Ureter (tissue), 1 donor: ENCODE results near the gene DPYD. TPM values are rescaled to one million over a fixed set of nuclear protein-coding genes. Genes with fewer than 3 reads are reported as not detected.

ENCODE experiments used
- DNase-seq: peaks from one replicate; pipeline ENCODE4 v3.0.0-alpha.2; 2020; ENCODE audit warnings: low spot score
- total RNA-seq: library from RNA; stranded (reverse); gene quantifications from one replicate; pipeline ENCODE4 v1.2.4, GENCODE V29; 2023
- donor health status: DM: yes; HTN: yes; CAD: no.

The DPYD gene
- total RNA-seq: 31.2 TPM

- peak; percentile 88 for DNase-seq
Measured at GRCh38 chr1:97920832-97921571, at the start of gene DPYD. Gene DPYD (minus strand): TSS chr1:97921034. CDS start chr1:97920922, 112 bp downstream.

GRCh38 chr1:97960470-97960869 lies 39.6 kb upstream of the DPYD start:
- no peak for DNase-seq

- no peak for DNase-seq
Measured at GRCh38 chr1:97947695-97948094, 26.9 kb upstream of the DPYD start.

GRCh38 chr1:97943354-97943753 lies 22.5 kb upstream of the DPYD start:
- DNase-seq: no peak

- DNase-seq: no peak
Measured at GRCh38 chr1:97942161-97943123, 21.6 kb upstream of the DPYD start.

GRCh38 chr1:97938285-97938642 lies 17.4 kb upstream of the DPYD start:
- no peak for DNase-seq

GRCh38 chr1:97936976-97937375 lies 16.1 kb upstream of the DPYD start:
- DNase-seq: no peak

- DNase-seq: no peak
Measured at GRCh38 chr1:97934491-97934890, 13.7 kb upstream of the DPYD start.

GRCh38 chr1:97929874-97930851 lies 9.3 kb upstream of the DPYD start:
- DNase-seq: no peak

GRCh38 chr1:97926017-97926708 lies 5.3 kb upstream of the DPYD start:
- no peak for DNase-seq

GRCh38 chr1:97925151-97925550 lies 4.3 kb upstream of the DPYD start:
- no peak for DNase-seq

- DNase-seq: no peak
Measured at GRCh38 chr1:97923811-97924210, 3.0 kb upstream of the DPYD start.

GRCh38 chr1:97920276-97920831 lies 480 bp downstream of the DPYD start:
- no peak for DNase-seq

GRCh38 chr1:97919585-97920261 lies 1.1 kb downstream of the DPYD start:
- no peak for DNase-seq

GRCh38 chr1:97918961-97919360 lies 1.9 kb downstream of the DPYD start:
- no peak for DNase-seq

- no peak for DNase-seq
Measured at GRCh38 chr1:97913506-97914139, 7.2 kb downstream of the DPYD start.

- no peak for DNase-seq
Measured at GRCh38 chr1:97911266-97912215, 9.3 kb downstream of the DPYD start.

GRCh38 chr1:97909266-97909665 lies 11.6 kb downstream of the DPYD start:
- DNase-seq: no peak

- DNase-seq: no peak
Measured at GRCh38 chr1:97907886-97908285, 12.9 kb downstream of the DPYD start.
